MM.1S (cell line): ENCODE measurements around the gene LYPLA2.
A peak's percentile ranks its signal among the peaks of the same experiment; 100 is the strongest.

Source experiments
- EZH2 ChIP-seq: fragments of 300-600 bp; sonication (generic); optimal IDR thresholded peaks from 2 replicates; pipeline ENCODE3; 2017; ENCODE audit warnings: low read depth, mild to moderate bottlenecking, antibody characterized with exemption, low read length, mixed read lengths
- TF ChIP-seq, protein P1 (sequence below): fragments of 300-600 bp; sonication (generic); IDR thresholded peaks from 2 replicates; pipeline ENCODE4 v1.5.1; 2016; ENCODE audit warnings: antibody characterized with exemption, low read length, mixed read lengths

- TF ChIP-seq, protein P1, sequence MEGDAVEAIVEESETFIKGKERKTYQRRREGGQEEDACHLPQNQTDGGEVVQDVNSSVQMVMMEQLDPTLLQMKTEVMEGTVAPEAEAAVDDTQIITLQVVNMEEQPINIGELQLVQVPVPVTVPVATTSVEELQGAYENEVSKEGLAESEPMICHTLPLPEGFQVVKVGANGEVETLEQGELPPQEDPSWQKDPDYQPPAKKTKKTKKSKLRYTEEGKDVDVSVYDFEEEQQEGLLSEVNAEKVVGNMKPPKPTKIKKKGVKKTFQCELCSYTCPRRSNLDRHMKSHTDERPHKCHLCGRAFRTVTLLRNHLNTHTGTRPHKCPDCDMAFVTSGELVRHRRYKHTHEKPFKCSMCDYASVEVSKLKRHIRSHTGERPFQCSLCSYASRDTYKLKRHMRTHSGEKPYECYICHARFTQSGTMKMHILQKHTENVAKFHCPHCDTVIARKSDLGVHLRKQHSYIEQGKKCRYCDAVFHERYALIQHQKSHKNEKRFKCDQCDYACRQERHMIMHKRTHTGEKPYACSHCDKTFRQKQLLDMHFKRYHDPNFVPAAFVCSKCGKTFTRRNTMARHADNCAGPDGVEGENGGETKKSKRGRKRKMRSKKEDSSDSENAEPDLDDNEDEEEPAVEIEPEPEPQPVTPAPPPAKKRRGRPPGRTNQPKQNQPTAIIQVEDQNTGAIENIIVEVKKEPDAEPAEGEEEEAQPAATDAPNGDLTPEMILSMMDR: peak; percentile 76
- no peak for TF ChIP-seq EZH2
Observed at GRCh38 chr1:23751050-23751814, 39.7 kb upstream of the LYPLA2 start.
